H9 (cell line): ENCODE measurements around the gene TSPAN9. TPM values are rescaled to one million over a fixed set of nuclear protein-coding genes. Genes with fewer than 3 reads are reported as not detected.

Experiments used
- DNase-seq: peaks from one replicate; pipeline ENCODE4 v3.0.0-alpha.2; 2017
- H2AFZ ChIP-seq: one replicate; pipeline ENCODE4 v1.6.1; 2013; ENCODE audit warnings: mild to moderate bottlenecking, low read length, control low read depth, moderate library complexity
- H2AK5ac ChIP-seq: 2 replicates; pipeline ENCODE4 v1.6.1; 2013; ENCODE audit warnings: low read length, control low read depth, mixed read lengths; ENCODE audit not compliant: insufficient read length
- H2BK120ac ChIP-seq: one replicate; pipeline ENCODE4 v1.6.1; 2013; ENCODE audit warnings: low read depth, mild to moderate bottlenecking, low read length, control low read depth, inconsistent platforms; ENCODE audit not compliant: poor library complexity, severe bottlenecking
- H2BK12ac ChIP-seq: 2 replicates; pipeline ENCODE4 v1.6.1; 2013; ENCODE audit warnings: low read length, control low read depth, mixed read lengths, low read depth; ENCODE audit not compliant: insufficient read length
- H2BK15ac ChIP-seq: 2 replicates; pipeline ENCODE4 v1.6.1; 2013; ENCODE audit warnings: low read depth, low read length, control low read depth
- H2BK20ac ChIP-seq: one replicate; pipeline ENCODE4 v1.6.1; 2013; ENCODE audit warnings: low read depth, mild to moderate bottlenecking, low read length, control low read depth, inconsistent platforms; ENCODE audit not compliant: poor library complexity, severe bottlenecking
- H2BK5ac ChIP-seq: 2 replicates; pipeline ENCODE4 v1.6.1; 2013; ENCODE audit warnings: low read length, control low read depth, mixed read lengths; ENCODE audit not compliant: insufficient read length
- H3K14ac ChIP-seq: 2 replicates; pipeline ENCODE4 v1.6.1; 2013; ENCODE audit warnings: low read length, control low read depth; ENCODE audit not compliant: insufficient read depth
- H3K18ac ChIP-seq: 2 replicates; pipeline ENCODE4 v1.6.1; 2013; ENCODE audit warnings: low read depth, mild to moderate bottlenecking, mixed read lengths, low read length, control low read depth; ENCODE audit not compliant: insufficient read length
- H3K23ac ChIP-seq: 2 replicates; pipeline ENCODE4 v1.6.1; 2013; ENCODE audit warnings: low read length, control low read depth, mixed read lengths, low read depth; ENCODE audit not compliant: insufficient read length
- H3K23me2 ChIP-seq: 2 replicates; pipeline ENCODE4 v1.6.1; 2013; ENCODE audit warnings: low read depth, mild to moderate bottlenecking, mixed read lengths, low read length, control low read depth; ENCODE audit not compliant: insufficient read length, poor library complexity, severe bottlenecking
- H3K27ac ChIP-seq: 2 replicates; pipeline ENCODE4 v1.5.1; 2013; ENCODE audit warnings: low read length, control low read depth, mixed read lengths, low read depth; ENCODE audit not compliant: insufficient read length
- H3K27me3 ChIP-seq: 2 replicates; pipeline ENCODE4 v1.6.1; 2013; ENCODE audit warnings: low read length, control low read depth, inconsistent platforms; ENCODE audit not compliant: insufficient read depth
- H3K4ac ChIP-seq: 2 replicates; pipeline ENCODE4 v1.6.1; 2013; ENCODE audit warnings: low read depth, mild to moderate bottlenecking, control low read depth, inconsistent platforms, low read length, moderate library complexity
- H3K4me1 ChIP-seq: 2 replicates; pipeline ENCODE4 v1.6.1; 2013; ENCODE audit warnings: low read length, control low read depth, inconsistent platforms; ENCODE audit not compliant: insufficient read depth
- H3K4me2 ChIP-seq: 2 replicates; pipeline ENCODE4 v1.6.1; 2013; ENCODE audit warnings: low read length, control low read depth, mixed read lengths; ENCODE audit not compliant: insufficient read length, insufficient read depth
- H3K56ac ChIP-seq: 2 replicates; pipeline ENCODE4 v1.6.1; 2013; ENCODE audit warnings: low read depth, mild to moderate bottlenecking, mixed read lengths, low read length, control low read depth; ENCODE audit not compliant: insufficient read length
- H3K79me1 ChIP-seq: 2 replicates; pipeline ENCODE4 v1.6.1; 2013; ENCODE audit warnings: low read depth, mild to moderate bottlenecking, moderate library complexity, low read length, control low read depth, inconsistent platforms; ENCODE audit not compliant: insufficient read depth, poor library complexity, severe bottlenecking
- H3K79me2 ChIP-seq: 2 replicates; pipeline ENCODE4 v1.6.1; 2013; ENCODE audit warnings: low read length, control low read depth, inconsistent platforms; ENCODE audit not compliant: insufficient read depth
- H3K9ac ChIP-seq: 2 replicates; pipeline ENCODE4 v1.6.1; 2013; ENCODE audit warnings: low read length, control low read depth, mixed read lengths; ENCODE audit not compliant: insufficient read length; ENCODE audit errors: extremely low read depth
- H3K9me3 ChIP-seq: one replicate; pipeline ENCODE4 v1.6.1; 2013; ENCODE audit warnings: low read depth, low read length, inconsistent platforms; ENCODE audit not compliant: control insufficient read depth
- H3T11ph ChIP-seq: one replicate; pipeline ENCODE4 v1.6.1; 2013; ENCODE audit warnings: mild to moderate bottlenecking, low read length, control low read depth, inconsistent platforms
- H4K20me1 ChIP-seq: one replicate; pipeline ENCODE4 v1.6.1; 2013; ENCODE audit not compliant: control insufficient read depth, insufficient read length, insufficient read depth
- H4K5ac ChIP-seq: 2 replicates; pipeline ENCODE4 v1.6.1; 2013; ENCODE audit warnings: low read depth, mild to moderate bottlenecking, mixed read lengths, low read length, control low read depth; ENCODE audit not compliant: insufficient read length
- H4K8ac ChIP-seq: replicated peaks from 2 replicates; pipeline ENCODE4 v1.6.1; 2013; ENCODE audit warnings: low read length, control low read depth, mixed read lengths, low read depth; ENCODE audit not compliant: insufficient read length
- H4K91ac ChIP-seq: 2 replicates; pipeline ENCODE4 v1.6.1; 2013; ENCODE audit warnings: low read depth, mild to moderate bottlenecking, moderate library complexity, mixed read lengths, low read length, control low read depth; ENCODE audit not compliant: insufficient read length
- H3K27ac Mint-ChIP-seq, 3 experiments: 2 replicates in 2 of 3; 3 replicates in 1 of 3; pipeline ENCODE4 v1.8.0; 2020 to 2021; ENCODE audit warnings: mixed read lengths in 3 of 3, mild to moderate bottlenecking in 1 of 3, moderate library complexity in 1 of 3
- H3K27me3 Mint-ChIP-seq: 2 replicates; pipeline ENCODE4 v1.8.0; 2021; ENCODE audit warnings: low read depth, mild to moderate bottlenecking, moderate library complexity, mixed read lengths
- H3K36me3 Mint-ChIP-seq, 3 experiments: 2 replicates in 2 of 3; 3 replicates in 1 of 3; pipeline ENCODE4 v1.8.0; 2020 to 2021; ENCODE audit warnings: low read depth in 3 of 3, mixed read lengths in 3 of 3; ENCODE audit not compliant: insufficient read depth in 1 of 3
- H3K4me1 Mint-ChIP-seq, 2 experiments: 2 replicates each; pipeline ENCODE4 v1.8.0; 2020; ENCODE audit warnings: mixed read lengths in 2 of 2
- H3K4me3 Mint-ChIP-seq, 2 experiments: 2 replicates in 1 of 2; 3 replicates in 1 of 2; pipeline ENCODE4 v1.8.0; 2020 to 2021; ENCODE audit warnings: mild to moderate bottlenecking in 2 of 2, mixed read lengths in 2 of 2, moderate library complexity in 1 of 2
- H3K9me3 Mint-ChIP-seq, 2 experiments: 2 replicates in 1 of 2; 3 replicates in 1 of 2; pipeline ENCODE4 v1.8.0; 2020; ENCODE audit warnings: mild to moderate bottlenecking in 2 of 2, mixed read lengths in 2 of 2, moderate library complexity in 1 of 2
- WGBS: extraction: QIAGEN DNeasy Blood & Tissue Kit; methylation state at CpG from one replicate; pipeline ENCODE4 v1.1.7; 2013; ENCODE audit warnings: missing lambda C conversion rate, low lambda C conversion rate, mixed read lengths; ENCODE audit not compliant: insufficient read length; ENCODE audit errors: extremely low coverage; 5-methylcytosine and 5-hydroxymethylcytosine counted together
- total RNA-seq: library from RNA; stranded (reverse); gene quantifications from 2 replicates; pipeline ENCODE4 v1.2.1, GENCODE V29; 2021
- TF ChIP-seq, protein P1 (sequence below): fragments of 200-600 bp; sonication (generic); conservative IDR thresholded peaks from 3 replicates; pipeline ENCODE4 v1.8.0; 2021; ENCODE audit warnings: antibody characterized with exemption, mild to moderate bottlenecking

Gene TSPAN9
- total RNA-seq, 1 experiment from 2014 or later: 19.0 TPM

DNA sequence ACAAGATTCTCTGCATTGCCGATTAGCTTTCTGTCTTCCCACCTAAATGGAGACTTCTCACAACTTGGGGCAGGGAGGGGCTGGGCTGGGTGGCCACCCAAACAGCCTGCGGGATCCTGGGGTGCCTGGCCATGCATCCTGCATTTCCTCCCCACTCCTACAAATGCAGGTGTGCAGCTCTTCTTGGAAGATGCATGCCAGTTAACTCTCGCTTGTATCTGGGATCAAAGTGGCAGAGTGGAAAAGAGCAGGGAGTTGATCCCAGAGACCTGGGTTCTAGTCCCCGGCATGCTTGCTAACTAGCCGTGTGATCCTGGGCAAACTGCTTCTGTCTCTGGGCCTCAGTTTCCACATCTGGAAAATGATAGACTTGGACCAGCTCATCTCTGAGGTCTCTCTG, 136.6 kb downstream of the TSPAN9 start:
- no peaks in the 10 kb centered on the region for H3K9me3 Mint-ChIP-seq
- Histone ChIP-seq H2BK15ac (no peak overlapping the region), H3K23me2 (no peaks in the 10 kb centered on the region), H2BK120ac (no peak overlapping the region), H3K9me3 (no peaks in the 10 kb centered on the region), H3T11ph (no peak overlapping the region), H3K27me3 (no peaks in the 10 kb centered on the region), H2AK5ac (no peak overlapping the region), H3K4me2 (no peak overlapping the region), H3K4me1 (no peaks in the 10 kb centered on the region), H3K79me2 (no peaks in the 10 kb centered on the region), H2BK12ac (no peak overlapping the region), H4K8ac (no peak overlapping the region), H3K4ac (no peak overlapping the region), H3K9ac (no peak overlapping the region), H2AFZ (no peak overlapping the region), H3K23ac (no peak overlapping the region), H3K27ac (no peak overlapping the region), H4K20me1 (no peaks in the 10 kb centered on the region), H4K5ac (no peak overlapping the region), H3K79me1 (no peaks in the 10 kb centered on the region), H3K14ac (no peak overlapping the region), H2BK5ac (no peak overlapping the region), H4K91ac (no peak overlapping the region), H3K56ac (no peak overlapping the region), H2BK20ac (no peak overlapping the region), H3K18ac (no peak overlapping the region)
- H3K27ac Mint-ChIP-seq: no peak overlapping the region
- TF ChIP-seq, protein P1, sequence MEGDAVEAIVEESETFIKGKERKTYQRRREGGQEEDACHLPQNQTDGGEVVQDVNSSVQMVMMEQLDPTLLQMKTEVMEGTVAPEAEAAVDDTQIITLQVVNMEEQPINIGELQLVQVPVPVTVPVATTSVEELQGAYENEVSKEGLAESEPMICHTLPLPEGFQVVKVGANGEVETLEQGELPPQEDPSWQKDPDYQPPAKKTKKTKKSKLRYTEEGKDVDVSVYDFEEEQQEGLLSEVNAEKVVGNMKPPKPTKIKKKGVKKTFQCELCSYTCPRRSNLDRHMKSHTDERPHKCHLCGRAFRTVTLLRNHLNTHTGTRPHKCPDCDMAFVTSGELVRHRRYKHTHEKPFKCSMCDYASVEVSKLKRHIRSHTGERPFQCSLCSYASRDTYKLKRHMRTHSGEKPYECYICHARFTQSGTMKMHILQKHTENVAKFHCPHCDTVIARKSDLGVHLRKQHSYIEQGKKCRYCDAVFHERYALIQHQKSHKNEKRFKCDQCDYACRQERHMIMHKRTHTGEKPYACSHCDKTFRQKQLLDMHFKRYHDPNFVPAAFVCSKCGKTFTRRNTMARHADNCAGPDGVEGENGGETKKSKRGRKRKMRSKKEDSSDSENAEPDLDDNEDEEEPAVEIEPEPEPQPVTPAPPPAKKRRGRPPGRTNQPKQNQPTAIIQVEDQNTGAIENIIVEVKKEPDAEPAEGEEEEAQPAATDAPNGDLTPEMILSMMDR: no peak
- H3K4me3 Mint-ChIP-seq: no peak overlapping the region
- no peaks in the 10 kb centered on the region; a peak in 1 of 7 replicates for H3K36me3 Mint-ChIP-seq
- H3K4me1 Mint-ChIP-seq: peaks cover 34 to 35% of the 10 kb centered on the region in 2 experiments
- DNase-seq: no peak
- H3K27me3 Mint-ChIP-seq: peaks cover 3% of the 10 kb centered on the region
- no CpG with 5 or more reads among the region's 5 CpGs for WGBS
